K562 (cell line): ENCODE measurements around the gene FRMPD4. TPM values are rescaled to one million over a fixed set of nuclear protein-coding genes. Genes with fewer than 3 reads are reported as not detected.

Experiments
- ATAC-seq: fragments of 200-7000 bp; cut with Tn5 transposase; 3 replicates; pipeline ENCODE4 v1.9.1; 2020; ENCODE audit warnings: moderate library complexity
- BruUV-seq: library from RNA; stranded (reverse); fragments of 400-500 nt; replicated peaks from 2 replicates; lab custom pipeline; 2021; lab: Mats Ljungman, UMichigan
- CTCF ChIA-PET: fragments of 300-600 bp; formaldehyde crosslinking; extraction: SDS; loops from one replicate; lab custom pipeline; 2021; ENCODE audit warnings: low intra/inter-chr PET ratio; lab: Yijun Ruan, JAX
- POLR2A ChIA-PET: fragments of 300-600, 350-650 bp; sonication (Branson Sonifier 250); formaldehyde crosslinking; extraction: SDS; loops from one replicate; lab custom pipeline; 2021; ENCODE audit warnings: antibody characterized with exemption, inconsistent platforms; lab: Yijun Ruan, JAX
- DNase-seq, 4 experiments: peaks; one replicate each; pipeline versions ENCODE4 v3.0.0 to v3.0.0-alpha.2; 2011 to 2018; ENCODE audit warnings: low spot score in 3 of 4, mixed read lengths in 3 of 4; ENCODE audit errors: extremely low read depth in 1 of 4
- FAIRE-seq: peaks from 2 replicates; lab custom pipeline; 2011; peaks lifted over from hg19 to GRCh38; lab: Jason Lieb, UNC
- H2AFZ ChIP-seq: 2 replicates; pipeline ENCODE4 v1.6.0; 2011; ENCODE audit warnings: low read depth, low read length, control low read depth, inconsistent platforms
- H3K27ac ChIP-seq: fragments of 200-600 bp; 3 replicates; pipeline ENCODE4 v1.8.0; 2011; ENCODE audit warnings: low read depth, mild to moderate bottlenecking, control low read depth, inconsistent platforms, low read length, moderate library complexity, mixed read lengths; ENCODE audit errors: extremely low read depth
- H3K27me3 ChIP-seq, 2 experiments: fragments of 300-600 bp in 1 of 2; 2 replicates in 1 of 2; 3 replicates in 1 of 2; pipeline versions ENCODE4 v1.6.0 to v1.8.0; 2011; ENCODE audit warnings: inconsistent platforms in 2 of 2, low read length in 2 of 2, mild to moderate bottlenecking in 1 of 2, mixed read lengths in 1 of 2, moderate library complexity in 1 of 2; ENCODE audit not compliant: control insufficient read depth in 2 of 2, insufficient read depth in 2 of 2
- H3K36me3 ChIP-seq: fragments of 300-600 bp; 3 replicates; pipeline ENCODE4 v1.8.0; 2011; ENCODE audit warnings: mild to moderate bottlenecking, low read length, inconsistent platforms; ENCODE audit not compliant: control insufficient read depth, insufficient read depth
- H3K4me1 ChIP-seq, 2 experiments: fragments of 200-600 bp in 1 of 2; replicated peaks in 1 of 2; 2 replicates in 1 of 2; 3 replicates in 1 of 2; pipeline versions ENCODE4 v1.5.1 to v1.8.0; 2011; ENCODE audit warnings: inconsistent platforms in 2 of 2, low read length in 2 of 2, mild to moderate bottlenecking in 1 of 2, mixed read lengths in 1 of 2, moderate library complexity in 1 of 2; ENCODE audit not compliant: control insufficient read depth in 2 of 2, insufficient read depth in 2 of 2
- H3K4me2 ChIP-seq: 2 replicates; pipeline ENCODE4 v1.6.1; 2011; ENCODE audit warnings: low read length, control low read depth, inconsistent platforms, mixed read lengths; ENCODE audit not compliant: insufficient read depth
- H3K4me3 ChIP-seq: fragments of 200-600 bp; sonication (generic), shearing (Covaris generic); 2 replicates; pipeline ENCODE4 v1.5.1; 2016; ENCODE audit warnings: control low read depth, inconsistent platforms
- H3K79me2 ChIP-seq: fragments of 200-600 bp; 3 replicates; pipeline ENCODE4 v1.8.0; 2011; ENCODE audit warnings: low read length, inconsistent platforms; ENCODE audit not compliant: control insufficient read depth, insufficient read depth
- H3K9ac ChIP-seq, 2 experiments: 2 replicates each; pipeline versions ENCODE4 v1.6.0 to v1.6.1; 2011; ENCODE audit warnings: low read depth in 2 of 2, low read length in 2 of 2, control low read depth in 1 of 2, inconsistent platforms in 1 of 2, mild to moderate bottlenecking in 1 of 2, mixed read lengths in 1 of 2; ENCODE audit not compliant: insufficient read depth in 1 of 2
- H3K9me1 ChIP-seq: one replicate; pipeline ENCODE4 v1.6.0; 2011; ENCODE audit warnings: inconsistent platforms, mild to moderate bottlenecking, low read length, moderate library complexity; ENCODE audit not compliant: control insufficient read depth, insufficient read depth
- H3K9me3 ChIP-seq: replicated peaks from 2 replicates; pipeline ENCODE4 v1.5.1; 2011; ENCODE audit warnings: low read depth, low read length, inconsistent platforms; ENCODE audit not compliant: control insufficient read depth, insufficient read depth
- H4K20me1 ChIP-seq: replicated peaks from 2 replicates; pipeline ENCODE4 v1.6.1; 2011; ENCODE audit warnings: low read length, inconsistent platforms, mixed read lengths; ENCODE audit not compliant: control insufficient read depth, insufficient read depth
- CBX3 ChIP-seq, 2 experiments: IDR thresholded peaks; 1 replicate in 1 of 2; 2 replicates in 1 of 2; pipeline ENCODE4 v1.6.1; 2012; ENCODE audit warnings: inconsistent platforms in 2 of 2, low read length in 2 of 2, borderline replicate concordance in 1 of 2, control low read depth in 1 of 2
- FOXA1 ChIP-seq: fragments of 450-650 bp; IDR thresholded peaks from 2 replicates; pipeline ENCODE4 v1.6.1; 2016; ENCODE audit warnings: mild to moderate bottlenecking, borderline replicate concordance
- KAT8 ChIP-seq: fragments of 450-650 bp; IDR thresholded peaks from 2 replicates; pipeline ENCODE4 v1.6.1; 2016; ENCODE audit warnings: low read depth, mild to moderate bottlenecking
- SMARCC2 ChIP-seq: fragments of 450-650 bp; IDR thresholded peaks from 2 replicates; pipeline ENCODE4 v1.6.1; 2017; ENCODE audit warnings: antibody characterized with exemption, moderate library complexity, mild to moderate bottlenecking, low read depth
- WGBS: fragments of 100-300 bp; shearing (Covaris generic); methylation state at CpG from one replicate; pipeline ENCODE4 v1.1.6; 2016; ENCODE audit warnings: low coverage, mixed read lengths; ENCODE audit not compliant: insufficient coverage; ENCODE audit errors: missing lambda C conversion rate; 5-methylcytosine and 5-hydroxymethylcytosine counted together
- in situ Hi-C: fragments of 300-500 bp; cut with MboI; formaldehyde crosslinking; loops from 4 replicates; pipeline ENCODE4 v1.15.0; 2018; ENCODE audit warnings: inconsistent platforms, mixed read lengths
- intact Hi-C: fragments of 100-400 bp; cut with micrococcal nuclease; formaldehyde crosslinking; loops from 2 replicates; pipeline ENCODE4 v1.14.2; 2022
- polyA plus RNA-seq, 8 experiments: library from polyadenylated mRNA; depleted of rRNA in 4 of 8; stranded (reverse) in 5 of 8; unstranded in 3 of 8; fragments of >200 nt; fragmentation: Nextera tagmentation in 2 of 8; fragmentation: Illumina TruSeq in 1 of 8; extraction: Ambion mirVana in 2 of 8; extraction: Trizol in 1 of 8; gene quantifications; 2 replicates each; pipeline versions ENCODE4 v1.2.1 to v1.2.3, GENCODE V29; 2011 to 2014; ENCODE audit warnings: inconsistent platforms in 1 of 8, missing spikeins in 1 of 8
- total RNA-seq, 7 experiments: library from RNA; depleted of rRNA in 6 of 7; stranded (reverse); fragments of >200 nt in 6 of 7; fragmentation: Illumina TruSeq in 2 of 7; extraction: Trizol in 2 of 7; gene quantifications; 2 replicates each; pipeline versions ENCODE4 v1.2.1 to v1.2.3, GENCODE V29; 2011 to 2021; ENCODE audit warnings: low replicate concordance in 1 of 7
- TF ChIP-seq, protein P1 (sequence below): sonication (generic); formaldehyde crosslinking; IDR thresholded peaks from 2 replicates; pipeline ENCODE4 v1.8.0; 2022; ENCODE audit warnings: mild to moderate bottlenecking, missing genetic modification reagents

Gene FRMPD4
- total and polyA plus RNA-seq, 9 of the 15 experiments (the other 6 are each of a cell fraction or from before 2014, with no cell fraction given), result not detected

GRCh38 chrX:12263211-12263610 lies 124.9 kb downstream of the FRMPD4 start (continued):
- TF ChIP-seq, protein P1, sequence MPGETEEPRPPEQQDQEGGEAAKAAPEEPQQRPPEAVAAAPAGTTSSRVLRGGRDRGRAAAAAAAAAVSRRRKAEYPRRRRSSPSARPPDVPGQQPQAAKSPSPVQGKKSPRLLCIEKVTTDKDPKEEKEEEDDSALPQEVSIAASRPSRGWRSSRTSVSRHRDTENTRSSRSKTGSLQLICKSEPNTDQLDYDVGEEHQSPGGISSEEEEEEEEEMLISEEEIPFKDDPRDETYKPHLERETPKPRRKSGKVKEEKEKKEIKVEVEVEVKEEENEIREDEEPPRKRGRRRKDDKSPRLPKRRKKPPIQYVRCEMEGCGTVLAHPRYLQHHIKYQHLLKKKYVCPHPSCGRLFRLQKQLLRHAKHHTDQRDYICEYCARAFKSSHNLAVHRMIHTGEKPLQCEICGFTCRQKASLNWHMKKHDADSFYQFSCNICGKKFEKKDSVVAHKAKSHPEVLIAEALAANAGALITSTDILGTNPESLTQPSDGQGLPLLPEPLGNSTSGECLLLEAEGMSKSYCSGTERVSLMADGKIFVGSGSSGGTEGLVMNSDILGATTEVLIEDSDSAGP (CRISPR knock-in tag), result no peak

GRCh38 chrX:12269484-12269883 lies 131.2 kb downstream of the FRMPD4 start:
- POLR2A ChIA-PET, result no interaction called here
- CTCF ChIA-PET, result interaction anchor here (0.6 kb wide), 1 partner anchor 435 kb away, joined by 3 read pairs; no protein-coding TSS in a partner anchor
- H3K27ac ChIP-seq, result no peak overlapping the region
- TF ChIP-seq SMARCC2 (no peak), CBX3 (IDR thresholded peaks at IDR 0.05; ENCODE audit: borderline replicate concordance in 1 of 2, low read length in 2 of 2) (no peak), FOXA1 (no peak), KAT8 (no peak)
- H2AFZ ChIP-seq, result no peak overlapping the region
- no peaks in the 10 kb centered on the region for H3K79me2 ChIP-seq
- in situ Hi-C loops, result no loop called here
- no peaks in the 10 kb centered on the region for H3K9me3 ChIP-seq
- no peaks in the 10 kb centered on the region for H3K9me1 ChIP-seq
- H4K20me1 ChIP-seq, result no peaks in the 10 kb centered on the region
- BruUV-seq, result no TSS peak
- WGBS, result 0% methylated on average over 2 of the region's 2 CpGs
- H3K4me2 ChIP-seq, result no peak overlapping the region
- no peak for DNase-seq
- H3K4me3 ChIP-seq, result no peak overlapping the region
- no peak overlapping the region for H3K9ac ChIP-seq
- no peaks in the 10 kb centered on the region for H3K4me1 ChIP-seq
- H3K36me3 ChIP-seq, result no peaks in the 10 kb centered on the region
- no peaks in the 10 kb centered on the region for H3K27me3 ChIP-seq
- intact Hi-C loops, result no loop called here
- no peak for ATAC-seq
- FAIRE-seq, result no peak
